Brain microvascular endothelial cell (primary cell): ENCODE data around the gene GALNT12.

Experiments
- DNase-seq: peaks from one replicate; pipeline ENCODE4 v3.0.0-alpha.2; 2020
- H3K27ac ChIP-seq: fragments of 250-450 bp; sonication (Bioruptor Pico); 2 replicates; pipeline ENCODE4 v1.5.1; 2020; ENCODE audit warnings: mild to moderate bottlenecking, moderate library complexity
- H3K27me3 ChIP-seq: fragments of 250-450 bp; sonication (Bioruptor Pico); replicated peaks from 2 replicates; pipeline ENCODE4 v1.5.1; 2020; ENCODE audit warnings: mild to moderate bottlenecking
- H3K36me3 ChIP-seq: fragments of 250-450 bp; sonication (Bioruptor Pico); replicated peaks from 2 replicates; pipeline ENCODE4 v1.5.1; 2020; ENCODE audit warnings: mild to moderate bottlenecking
- H3K4me3 ChIP-seq: 2 replicates; pipeline ENCODE4 v1.5.1; 2011; ENCODE audit warnings: low read depth, mild to moderate bottlenecking, control low read depth, low read length, moderate library complexity
- CTCF ChIP-seq: IDR thresholded peaks from 2 replicates; pipeline ENCODE4 v1.5.1; 2011; ENCODE audit warnings: low read depth, mild to moderate bottlenecking, moderate library complexity, low read length, control low read depth, inconsistent platforms; ENCODE audit errors: missing control alignments
- in situ Hi-C: cut with HindIII; loops from 2 replicates; pipeline ENCODE4 v1.10.0; 2017; ENCODE audit warnings: low sequenced_read_pairs, low pct_ligation_motif_present

GALNT12 gene

GRCh38 chr9:98896632-98897031 lies 89.2 kb downstream of the GALNT12 start:
- in situ Hi-C loops, result no loop called here
- Histone ChIP-seq H3K27ac (no peak overlapping the region), H3K27me3 (no peaks in the 10 kb centered on the region)

GRCh38 chr9:98897745-98898144 lies 90.3 kb downstream of the GALNT12 start:
- no peak overlapping the region for H3K27ac ChIP-seq
- no peak for TF ChIP-seq CTCF
- H3K36me3 ChIP-seq, result no peaks in the 10 kb centered on the region
- in situ Hi-C loops, result no loop called here
- no peak overlapping the region for H3K4me3 ChIP-seq
- DNase-seq, result peak; percentile 33
- H3K27me3 ChIP-seq, result no peaks in the 10 kb centered on the region

More at GRCh38 chr9:98896632-98897031, 89.2 kb downstream of the GALNT12 start:
- H3K4me3 ChIP-seq, result no peak overlapping the region
- no peaks in the 10 kb centered on the region for H3K36me3 ChIP-seq
- no peak for DNase-seq
- TF ChIP-seq CTCF, result no peak

GRCh38 chr9:98899408-98900056 lies 92.1 kb downstream of the GALNT12 start:
- in situ Hi-C loops, result no loop called here

More at GRCh38 chr9:98899408-98900056, 92.1 kb downstream of the GALNT12 start:
- peak; percentile 84 for DNase-seq
- Histone ChIP-seq H3K4me3 (no peak overlapping the region), H3K27ac (no peak overlapping the region), H3K27me3 (no peaks in the 10 kb centered on the region), H3K36me3 (no peaks in the 10 kb centered on the region)
- no peak for TF ChIP-seq CTCF
